ENCODE results near the gene FAM181A. TPM values are rescaled to one million over a fixed set of nuclear protein-coding genes. Genes with fewer than 3 reads are reported as not detected.

Gene FAM181A
- total and polyA plus RNA-seq, 9 donors: 0.37 to 4.9 (median 0.82) TPM; not detected in 4

DNA sequence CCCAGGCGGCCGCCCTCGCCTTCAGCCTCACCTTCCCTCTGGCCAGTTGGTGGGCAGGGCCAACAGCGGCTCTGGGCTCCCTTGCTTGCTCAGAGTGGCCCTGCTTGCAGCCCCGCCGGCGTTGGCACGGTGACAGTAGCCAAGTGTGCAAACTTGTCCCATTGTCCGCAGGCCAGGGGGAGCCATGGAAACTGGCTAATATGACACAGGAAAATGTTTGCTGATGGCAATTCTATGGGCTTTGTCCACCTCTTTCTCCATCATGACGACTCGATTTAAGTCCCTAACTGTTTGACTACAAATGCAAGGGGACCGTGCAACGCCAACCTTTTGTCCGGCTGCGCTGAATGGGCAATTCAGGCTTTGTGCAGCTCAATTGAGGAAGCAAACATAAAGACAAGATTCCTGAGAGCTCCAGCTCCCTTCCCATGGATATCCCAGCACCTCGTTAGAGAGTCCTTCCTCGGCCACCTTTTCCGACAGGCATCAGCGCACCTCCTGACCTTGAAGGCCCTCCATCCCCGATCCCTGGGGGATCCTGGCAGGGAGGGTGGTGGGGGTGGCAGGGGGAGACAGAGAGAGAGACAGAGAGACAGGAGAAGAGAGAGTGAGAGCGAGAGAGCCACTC lies 785 bp upstream of the FAM181A start:
- Histone ChIP-seq H3K4me1 (ENCODE audit: insufficient read depth) (no peaks in the 10 kb centered on the region), H3K27ac (no peak overlapping the region), H3K27me3 (no peaks in the 10 kb centered on the region), H3K9me3 (no peaks in the 10 kb centered on the region), H3K4me3 (no peak overlapping the region), H3K36me3 (no peaks in the 10 kb centered on the region)
- 80 to 83% (median 81%) methylated on average over 21 of the region's 21 CpGs for WGBS, 3 donors
- TF ChIP-seq, protein P1, sequence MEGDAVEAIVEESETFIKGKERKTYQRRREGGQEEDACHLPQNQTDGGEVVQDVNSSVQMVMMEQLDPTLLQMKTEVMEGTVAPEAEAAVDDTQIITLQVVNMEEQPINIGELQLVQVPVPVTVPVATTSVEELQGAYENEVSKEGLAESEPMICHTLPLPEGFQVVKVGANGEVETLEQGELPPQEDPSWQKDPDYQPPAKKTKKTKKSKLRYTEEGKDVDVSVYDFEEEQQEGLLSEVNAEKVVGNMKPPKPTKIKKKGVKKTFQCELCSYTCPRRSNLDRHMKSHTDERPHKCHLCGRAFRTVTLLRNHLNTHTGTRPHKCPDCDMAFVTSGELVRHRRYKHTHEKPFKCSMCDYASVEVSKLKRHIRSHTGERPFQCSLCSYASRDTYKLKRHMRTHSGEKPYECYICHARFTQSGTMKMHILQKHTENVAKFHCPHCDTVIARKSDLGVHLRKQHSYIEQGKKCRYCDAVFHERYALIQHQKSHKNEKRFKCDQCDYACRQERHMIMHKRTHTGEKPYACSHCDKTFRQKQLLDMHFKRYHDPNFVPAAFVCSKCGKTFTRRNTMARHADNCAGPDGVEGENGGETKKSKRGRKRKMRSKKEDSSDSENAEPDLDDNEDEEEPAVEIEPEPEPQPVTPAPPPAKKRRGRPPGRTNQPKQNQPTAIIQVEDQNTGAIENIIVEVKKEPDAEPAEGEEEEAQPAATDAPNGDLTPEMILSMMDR (IDR thresholded peaks at IDR 0.05): no peak
- TF ChIP-seq EP300 (IDR thresholded peaks at IDR 0.05) (no peak), POLR2A (IDR thresholded peaks at IDR 0.05) (no peak)
- DNase-seq: no peak
- intact Hi-C loops (cut with DNase I): no loop called here

DNA sequence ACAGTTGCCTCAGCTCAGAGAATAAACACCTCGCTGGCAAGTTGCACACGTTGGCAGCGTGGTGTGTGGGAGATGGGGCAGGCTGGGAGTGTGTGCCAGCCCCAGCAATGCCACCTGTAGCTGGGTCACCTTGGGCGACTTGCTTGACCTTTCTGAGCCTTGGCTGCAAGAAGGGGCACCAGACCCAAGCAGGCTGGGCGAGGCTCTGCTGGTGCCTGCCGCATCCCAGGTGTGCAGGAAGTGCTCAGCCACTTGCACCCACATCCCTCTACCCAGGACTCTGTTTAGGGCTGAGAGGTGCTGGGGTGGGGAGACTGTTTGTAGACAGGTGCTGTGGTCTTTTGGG lies 629 bp downstream of the FAM181A start:
- Histone ChIP-seq H3K4me3 (no peak overlapping the region), H3K9me3 (no peaks in the 10 kb centered on the region), H3K27me3 (no peaks in the 10 kb centered on the region), H3K4me1 (ENCODE audit: insufficient read depth) (no peaks in the 10 kb centered on the region), H3K27ac (no peak overlapping the region), H3K36me3 (no peaks in the 10 kb centered on the region)
- no peak for DNase-seq
- WGBS, 3 donors: 36 to 63% (median 38%) methylated on average over 6 of the region's 6 CpGs
- TF ChIP-seq, protein P1 (IDR thresholded peaks at IDR 0.05): no peak
- TF ChIP-seq POLR2A (IDR thresholded peaks at IDR 0.05) (no peak), EP300 (IDR thresholded peaks at IDR 0.05) (no peak)
- intact Hi-C loops (cut with DNase I): no loop called here

DNA sequence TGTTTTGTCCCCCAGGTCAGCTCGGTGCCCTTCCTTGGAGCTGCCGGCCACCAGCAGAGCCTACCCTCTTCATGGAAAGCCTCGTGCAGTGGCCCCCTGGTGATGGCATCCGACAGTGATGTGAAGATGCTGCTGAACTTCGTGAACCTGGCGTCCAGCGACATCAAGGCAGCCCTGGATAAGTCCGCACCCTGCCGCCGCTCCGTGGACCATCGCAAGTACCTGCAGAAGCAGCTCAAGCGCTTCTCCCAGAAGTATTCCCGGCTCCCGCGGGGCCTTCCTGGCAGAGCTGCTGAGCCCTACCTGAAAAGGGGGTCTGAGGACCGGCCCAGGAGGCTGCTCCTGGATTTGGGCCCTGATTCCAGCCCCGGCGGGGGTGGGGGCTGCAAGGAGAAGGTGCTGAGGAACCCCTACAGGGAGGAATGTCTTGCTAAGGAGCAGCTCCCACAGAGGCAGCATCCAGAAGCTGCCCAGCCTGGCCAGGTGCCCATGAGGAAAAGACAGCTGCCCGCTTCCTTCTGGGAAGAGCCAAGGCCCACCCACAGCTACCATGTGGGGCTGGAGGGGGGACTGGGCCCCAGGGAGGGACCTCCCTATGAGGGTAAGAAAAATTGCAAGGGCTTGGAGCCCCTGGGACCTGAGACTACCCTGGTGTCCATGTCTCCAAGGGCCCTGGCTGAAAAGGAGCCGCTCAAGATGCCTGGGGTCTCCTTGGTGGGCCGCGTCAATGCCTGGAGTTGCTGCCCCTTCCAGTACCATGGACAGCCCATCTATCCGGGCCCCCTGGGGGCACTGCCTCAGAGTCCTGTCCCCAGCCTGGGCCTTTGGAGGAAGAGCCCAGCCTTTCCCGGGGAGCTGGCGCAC lies 1.3 kb downstream of the FAM181A start:
- Histone ChIP-seq H3K9me3 (no peaks in the 10 kb centered on the region), H3K4me3 (no peak overlapping the region), H3K4me1 (ENCODE audit: insufficient read depth) (no peaks in the 10 kb centered on the region), H3K36me3 (no peaks in the 10 kb centered on the region), H3K27ac (no peak overlapping the region), H3K27me3 (no peaks in the 10 kb centered on the region)
- TF ChIP-seq EP300 (IDR thresholded peaks at IDR 0.05) (no peak), POLR2A (IDR thresholded peaks at IDR 0.05) (no peak)
- TF ChIP-seq, protein P1 (IDR thresholded peaks at IDR 0.05): no peak
- DNase-seq: no peak
- intact Hi-C loops (cut with DNase I): no loop called here
- WGBS, 3 donors: 85 to 92% (median 86%) methylated on average over 25 to 26 of the region's 26 CpGs

DNA sequence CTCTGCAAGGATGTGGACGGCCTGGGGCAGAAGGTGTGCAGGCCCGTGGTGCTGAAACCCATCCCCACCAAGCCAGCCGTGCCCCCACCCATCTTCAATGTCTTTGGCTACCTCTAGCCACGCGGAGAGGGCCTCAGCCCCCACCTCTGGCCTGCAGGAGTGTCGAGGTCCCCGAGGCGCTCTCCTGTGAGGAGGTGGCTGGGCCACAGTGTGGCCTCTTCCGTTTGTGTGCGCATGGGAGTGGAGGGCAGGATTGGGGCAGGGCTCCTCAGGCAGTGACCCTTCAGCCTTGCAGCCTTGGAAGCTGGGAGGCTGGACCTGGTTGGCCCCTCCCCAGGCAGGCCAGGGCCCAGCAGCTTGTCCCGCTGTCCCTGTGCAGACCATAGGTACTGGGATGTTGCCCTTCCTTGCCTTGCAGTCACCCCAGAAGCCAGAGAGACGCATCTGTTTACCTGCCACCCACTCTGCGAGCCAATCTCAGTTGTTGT lies 1.9 kb downstream of the FAM181A start:
- Histone ChIP-seq H3K27me3 (no peaks in the 10 kb centered on the region), H3K36me3 (no peaks in the 10 kb centered on the region), H3K27ac (no peak overlapping the region), H3K4me3 (no peak overlapping the region), H3K9me3 (no peaks in the 10 kb centered on the region), H3K4me1 (ENCODE audit: insufficient read depth) (no peaks in the 10 kb centered on the region)
- WGBS, 3 donors: 73 to 79% (median 78%) methylated on average over 12 to 13 of the region's 13 CpGs
- no peak for DNase-seq
- TF ChIP-seq EP300 (IDR thresholded peaks at IDR 0.05): no peak
- TF ChIP-seq POLR2A (IDR thresholded peaks at IDR 0.05): no peak
- TF ChIP-seq, protein P1 (IDR thresholded peaks at IDR 0.05): no peak
- intact Hi-C loops (cut with DNase I): no loop called here
